ENCODE results near the gene PHOSPHO1.

- no peak for TF ChIP-seq KLF12 (CRISPR knock-in tag; IDR thresholded peaks at IDR 0.05; ENCODE audit: borderline replicate concordance)
- TF ChIP-seq POLR2A (IDR thresholded peaks at IDR 0.05; ENCODE audit: insufficient read depth in 1 of 2, low read depth in 2 of 2, low read length in 2 of 2): no peak
- TF ChIP-seq, protein P1, sequence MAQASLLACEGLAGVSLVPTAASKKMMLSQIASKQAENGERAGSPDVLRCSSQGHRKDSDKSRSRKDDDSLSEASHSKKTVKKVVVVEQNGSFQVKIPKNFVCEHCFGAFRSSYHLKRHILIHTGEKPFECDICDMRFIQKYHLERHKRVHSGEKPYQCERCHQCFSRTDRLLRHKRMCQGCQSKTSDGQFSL (CRISPR knock-in tag; IDR thresholded peaks at IDR 0.05): no peak
- TF ChIP-seq, protein P2, sequence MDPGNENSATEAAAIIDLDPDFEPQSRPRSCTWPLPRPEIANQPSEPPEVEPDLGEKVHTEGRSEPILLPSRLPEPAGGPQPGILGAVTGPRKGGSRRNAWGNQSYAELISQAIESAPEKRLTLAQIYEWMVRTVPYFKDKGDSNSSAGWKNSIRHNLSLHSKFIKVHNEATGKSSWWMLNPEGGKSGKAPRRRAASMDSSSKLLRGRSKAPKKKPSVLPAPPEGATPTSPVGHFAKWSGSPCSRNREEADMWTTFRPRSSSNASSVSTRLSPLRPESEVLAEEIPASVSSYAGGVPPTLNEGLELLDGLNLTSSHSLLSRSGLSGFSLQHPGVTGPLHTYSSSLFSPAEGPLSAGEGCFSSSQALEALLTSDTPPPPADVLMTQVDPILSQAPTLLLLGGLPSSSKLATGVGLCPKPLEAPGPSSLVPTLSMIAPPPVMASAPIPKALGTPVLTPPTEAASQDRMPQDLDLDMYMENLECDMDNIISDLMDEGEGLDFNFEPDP (CRISPR knock-in tag; conservative IDR thresholded peaks at IDR 0.05): no peak
- no peak for TF ChIP-seq ZNF180 (CRISPR knock-in tag; IDR thresholded peaks at IDR 0.05; ENCODE audit: borderline replicate concordance, low read depth)
Measured at GRCh38 chr17:49223168-49223516, 7.4 kb downstream of the PHOSPHO1 start.
